H9 (cell line): ENCODE results near the gene GPR62. TPM values are rescaled to one million over a fixed set of nuclear protein-coding genes. Genes with fewer than 3 reads are reported as not detected.

Experiments
- DNase-seq: peaks from one replicate; pipeline ENCODE4 v3.0.0-alpha.2; 2017
- H2AFZ ChIP-seq: one replicate; pipeline ENCODE4 v1.6.1; 2013; ENCODE audit warnings: mild to moderate bottlenecking, low read length, control low read depth, moderate library complexity
- H2AK5ac ChIP-seq: 2 replicates; pipeline ENCODE4 v1.6.1; 2013; ENCODE audit warnings: low read length, control low read depth, mixed read lengths; ENCODE audit not compliant: insufficient read length
- H2BK120ac ChIP-seq: one replicate; pipeline ENCODE4 v1.6.1; 2013; ENCODE audit warnings: low read depth, mild to moderate bottlenecking, low read length, control low read depth, inconsistent platforms; ENCODE audit not compliant: poor library complexity, severe bottlenecking
- H2BK12ac ChIP-seq: 2 replicates; pipeline ENCODE4 v1.6.1; 2013; ENCODE audit warnings: low read length, control low read depth, mixed read lengths, low read depth; ENCODE audit not compliant: insufficient read length
- H2BK15ac ChIP-seq: 2 replicates; pipeline ENCODE4 v1.6.1; 2013; ENCODE audit warnings: low read depth, low read length, control low read depth
- H2BK20ac ChIP-seq: one replicate; pipeline ENCODE4 v1.6.1; 2013; ENCODE audit warnings: low read depth, mild to moderate bottlenecking, low read length, control low read depth, inconsistent platforms; ENCODE audit not compliant: poor library complexity, severe bottlenecking
- H2BK5ac ChIP-seq: 2 replicates; pipeline ENCODE4 v1.6.1; 2013; ENCODE audit warnings: low read length, control low read depth, mixed read lengths; ENCODE audit not compliant: insufficient read length
- H3K14ac ChIP-seq: 2 replicates; pipeline ENCODE4 v1.6.1; 2013; ENCODE audit warnings: low read length, control low read depth; ENCODE audit not compliant: insufficient read depth
- H3K18ac ChIP-seq: 2 replicates; pipeline ENCODE4 v1.6.1; 2013; ENCODE audit warnings: low read depth, mild to moderate bottlenecking, mixed read lengths, low read length, control low read depth; ENCODE audit not compliant: insufficient read length
- H3K23ac ChIP-seq: 2 replicates; pipeline ENCODE4 v1.6.1; 2013; ENCODE audit warnings: low read length, control low read depth, mixed read lengths, low read depth; ENCODE audit not compliant: insufficient read length
- H3K23me2 ChIP-seq: 2 replicates; pipeline ENCODE4 v1.6.1; 2013; ENCODE audit warnings: low read depth, mild to moderate bottlenecking, mixed read lengths, low read length, control low read depth; ENCODE audit not compliant: insufficient read length, poor library complexity, severe bottlenecking
- H3K27ac ChIP-seq: 2 replicates; pipeline ENCODE4 v1.5.1; 2013; ENCODE audit warnings: low read length, control low read depth, mixed read lengths, low read depth; ENCODE audit not compliant: insufficient read length
- H3K27me3 ChIP-seq: 2 replicates; pipeline ENCODE4 v1.6.1; 2013; ENCODE audit warnings: low read length, control low read depth, inconsistent platforms; ENCODE audit not compliant: insufficient read depth
- H3K4ac ChIP-seq: 2 replicates; pipeline ENCODE4 v1.6.1; 2013; ENCODE audit warnings: low read depth, mild to moderate bottlenecking, control low read depth, inconsistent platforms, low read length, moderate library complexity
- H3K4me1 ChIP-seq: 2 replicates; pipeline ENCODE4 v1.6.1; 2013; ENCODE audit warnings: low read length, control low read depth, inconsistent platforms; ENCODE audit not compliant: insufficient read depth
- H3K4me2 ChIP-seq: 2 replicates; pipeline ENCODE4 v1.6.1; 2013; ENCODE audit warnings: low read length, control low read depth, mixed read lengths; ENCODE audit not compliant: insufficient read length, insufficient read depth
- H3K56ac ChIP-seq: 2 replicates; pipeline ENCODE4 v1.6.1; 2013; ENCODE audit warnings: low read depth, mild to moderate bottlenecking, mixed read lengths, low read length, control low read depth; ENCODE audit not compliant: insufficient read length
- H3K79me1 ChIP-seq: 2 replicates; pipeline ENCODE4 v1.6.1; 2013; ENCODE audit warnings: low read depth, mild to moderate bottlenecking, moderate library complexity, low read length, control low read depth, inconsistent platforms; ENCODE audit not compliant: insufficient read depth, poor library complexity, severe bottlenecking
- H3K79me2 ChIP-seq: 2 replicates; pipeline ENCODE4 v1.6.1; 2013; ENCODE audit warnings: low read length, control low read depth, inconsistent platforms; ENCODE audit not compliant: insufficient read depth
- H3K9ac ChIP-seq: 2 replicates; pipeline ENCODE4 v1.6.1; 2013; ENCODE audit warnings: low read length, control low read depth, mixed read lengths; ENCODE audit not compliant: insufficient read length; ENCODE audit errors: extremely low read depth
- H3K9me3 ChIP-seq: one replicate; pipeline ENCODE4 v1.6.1; 2013; ENCODE audit warnings: low read depth, low read length, inconsistent platforms; ENCODE audit not compliant: control insufficient read depth
- H3T11ph ChIP-seq: one replicate; pipeline ENCODE4 v1.6.1; 2013; ENCODE audit warnings: mild to moderate bottlenecking, low read length, control low read depth, inconsistent platforms
- H4K20me1 ChIP-seq: one replicate; pipeline ENCODE4 v1.6.1; 2013; ENCODE audit not compliant: control insufficient read depth, insufficient read length, insufficient read depth
- H4K5ac ChIP-seq: 2 replicates; pipeline ENCODE4 v1.6.1; 2013; ENCODE audit warnings: low read depth, mild to moderate bottlenecking, mixed read lengths, low read length, control low read depth; ENCODE audit not compliant: insufficient read length
- H4K8ac ChIP-seq: replicated peaks from 2 replicates; pipeline ENCODE4 v1.6.1; 2013; ENCODE audit warnings: low read length, control low read depth, mixed read lengths, low read depth; ENCODE audit not compliant: insufficient read length
- H4K91ac ChIP-seq: 2 replicates; pipeline ENCODE4 v1.6.1; 2013; ENCODE audit warnings: low read depth, mild to moderate bottlenecking, moderate library complexity, mixed read lengths, low read length, control low read depth; ENCODE audit not compliant: insufficient read length
- H3K27ac Mint-ChIP-seq, 3 experiments: 2 replicates in 2 of 3; 3 replicates in 1 of 3; pipeline ENCODE4 v1.8.0; 2020 to 2021; ENCODE audit warnings: mixed read lengths in 3 of 3, mild to moderate bottlenecking in 1 of 3, moderate library complexity in 1 of 3
- H3K27me3 Mint-ChIP-seq: 2 replicates; pipeline ENCODE4 v1.8.0; 2021; ENCODE audit warnings: low read depth, mild to moderate bottlenecking, moderate library complexity, mixed read lengths
- H3K36me3 Mint-ChIP-seq, 3 experiments: 2 replicates in 2 of 3; 3 replicates in 1 of 3; pipeline ENCODE4 v1.8.0; 2020 to 2021; ENCODE audit warnings: low read depth in 3 of 3, mixed read lengths in 3 of 3; ENCODE audit not compliant: insufficient read depth in 1 of 3
- H3K4me1 Mint-ChIP-seq, 2 experiments: 2 replicates each; pipeline ENCODE4 v1.8.0; 2020; ENCODE audit warnings: mixed read lengths in 2 of 2
- H3K4me3 Mint-ChIP-seq, 2 experiments: 2 replicates in 1 of 2; 3 replicates in 1 of 2; pipeline ENCODE4 v1.8.0; 2020 to 2021; ENCODE audit warnings: mild to moderate bottlenecking in 2 of 2, mixed read lengths in 2 of 2, moderate library complexity in 1 of 2
- H3K9me3 Mint-ChIP-seq, 2 experiments: 2 replicates in 1 of 2; 3 replicates in 1 of 2; pipeline ENCODE4 v1.8.0; 2020; ENCODE audit warnings: mild to moderate bottlenecking in 2 of 2, mixed read lengths in 2 of 2, moderate library complexity in 1 of 2
- CTCF ChIP-seq: fragments of 200-600 bp; sonication (generic); conservative IDR thresholded peaks from 3 replicates; pipeline ENCODE4 v1.8.0; 2021; ENCODE audit warnings: antibody characterized with exemption, mild to moderate bottlenecking
- WGBS: extraction: QIAGEN DNeasy Blood & Tissue Kit; methylation state at CpG from one replicate; pipeline ENCODE4 v1.1.7; 2013; ENCODE audit warnings: missing lambda C conversion rate, low lambda C conversion rate, mixed read lengths; ENCODE audit not compliant: insufficient read length; ENCODE audit errors: extremely low coverage; 5-methylcytosine and 5-hydroxymethylcytosine counted together
- total RNA-seq: library from RNA; stranded (reverse); gene quantifications from 2 replicates; pipeline ENCODE4 v1.2.1, GENCODE V29; 2021

GPR62 gene
- total RNA-seq, 1 experiment from 2014 or later, result 0.13 TPM

GRCh38 chr3:51961602-51962569 is 6.7 kb downstream of the GPR62 start:
- no peak overlapping the region for H2BK120ac ChIP-seq
- H4K5ac ChIP-seq, result no peak overlapping the region
- no peak overlapping the region for H3K27ac ChIP-seq
- H2BK20ac ChIP-seq, result no peak overlapping the region
- no peak overlapping the region for H2BK5ac ChIP-seq
- H3K36me3 Mint-ChIP-seq, result peaks cover 0 to 5% (median 0%) of the 10 kb centered on the region in 3 experiments; a peak in 2 of 7 replicates
- no peaks in the 10 kb centered on the region for H3K27me3 ChIP-seq
- H3K18ac ChIP-seq, result no peak overlapping the region
- H3K27me3 Mint-ChIP-seq, result peaks cover 68% of the 10 kb centered on the region
- H4K8ac ChIP-seq, result no peak overlapping the region
- no peak overlapping the region for H3K14ac ChIP-seq
- no peak overlapping the region for H3K56ac ChIP-seq
- no peak overlapping the region for H3K4me3 Mint-ChIP-seq
- H3K27ac Mint-ChIP-seq, result no peak overlapping the region
- H2AK5ac ChIP-seq, result no peak overlapping the region
- H3K23me2 ChIP-seq, result peaks cover 3% of the 10 kb centered on the region
- H3K9me3 Mint-ChIP-seq, result no peaks in the 10 kb centered on the region
- no peak overlapping the region for H3K9ac ChIP-seq
- no peaks in the 10 kb centered on the region for H3K9me3 ChIP-seq
- H3K79me2 ChIP-seq, result no peaks in the 10 kb centered on the region
- H3K4me2 ChIP-seq, result no peak overlapping the region
- H3T11ph ChIP-seq, result no peak overlapping the region
- no peaks in the 10 kb centered on the region for H4K20me1 ChIP-seq
- H4K91ac ChIP-seq, result no peak overlapping the region
- H2BK12ac ChIP-seq, result no peak overlapping the region
- no peak for TF ChIP-seq CTCF
- H3K23ac ChIP-seq, result no peak overlapping the region
- no peaks in the 10 kb centered on the region for H3K79me1 ChIP-seq
- H3K4me1 Mint-ChIP-seq, result peaks cover 40 to 59% of the 10 kb centered on the region in 2 experiments
- no peaks in the 10 kb centered on the region; the same call in 1 of the 2 replicates for H3K4me1 ChIP-seq
- no peak overlapping the region for H2AFZ ChIP-seq
- no peak overlapping the region for H3K4ac ChIP-seq
- no peak overlapping the region for H2BK15ac ChIP-seq
- no peak for DNase-seq
- no CpG with 5 or more reads among the region's 9 CpGs for WGBS
